GM10248 (cell line): ENCODE results near the gene PCDHGA8.

ENCODE experiments used
- CTCF ChIA-PET: fragments of 300-600 bp; sonication (Branson Sonifier 250); formaldehyde crosslinking; extraction: SDS; loops from one replicate; lab custom pipeline; 2021; ENCODE audit warnings: antibody characterized with exemption; lab: Yijun Ruan, JAX
- POLR2A ChIA-PET: fragments of 350-650 bp; sonication (Branson Sonifier 250); formaldehyde crosslinking; extraction: SDS; loops from one replicate; lab custom pipeline; 2020; ENCODE audit warnings: antibody characterized with exemption; lab: Yijun Ruan, JAX
- DNase-seq: peaks from one replicate; pipeline ENCODE4 v3.0.0; 2012; ENCODE audit errors: extremely low spot score
- CTCF ChIP-seq: IDR thresholded peaks from 2 replicates; pipeline ENCODE4 v1.5.1; 2012; ENCODE audit warnings: mild to moderate bottlenecking, low read depth; ENCODE audit errors: extremely low read depth, missing control alignments, control extremely low read depth

Gene PCDHGA8

DNA sequence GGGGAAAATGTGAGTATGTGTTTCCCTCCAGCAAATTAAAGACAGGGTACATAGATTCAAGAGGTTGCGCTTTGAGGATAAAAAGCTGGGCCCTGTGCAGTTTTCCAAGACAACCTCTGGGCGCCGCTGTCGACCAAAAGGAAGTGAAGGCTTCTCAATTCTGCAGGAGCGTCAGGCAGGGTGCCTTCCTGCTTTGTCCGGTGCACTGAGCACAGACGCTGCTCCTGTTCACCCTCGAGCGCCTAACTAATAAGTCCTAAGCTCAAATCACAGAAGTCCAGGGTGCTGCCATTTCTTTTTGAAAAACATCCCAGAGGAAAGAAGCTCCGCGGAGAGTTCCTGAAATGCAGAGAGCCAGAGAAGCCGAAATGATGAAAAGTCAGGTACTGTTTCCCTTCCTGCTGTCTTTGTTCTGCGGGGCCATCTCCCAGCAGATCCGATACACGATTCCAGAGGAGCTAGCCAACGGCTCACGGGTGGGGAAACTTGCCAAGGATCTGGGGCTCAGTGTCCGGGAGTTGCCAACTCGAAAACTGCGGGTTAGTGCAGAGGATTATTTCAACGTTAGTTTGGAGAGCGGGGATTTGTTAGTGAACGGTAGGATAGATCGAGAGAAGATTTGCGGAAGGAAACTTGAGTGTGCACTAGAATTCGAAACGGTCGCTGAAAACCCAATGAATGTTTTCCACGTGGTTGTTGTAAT, 42.4 kb upstream of the PCDHGA8 start, which contains the start of gene PCDHGB1:
Gene PCDHGB1, plus strand, starts transcription at position 183 of the 703 bp plus-strand sequence. Its CDS starts 162 bp downstream, at position 345.
- POLR2A ChIA-PET: no interaction called here
- CTCF ChIA-PET: interaction anchor here (0.6 to 3.2 kb wide), 13 partner anchors 8 to 214 kb away, joined by 3 to 14 read pairs (median 4); partner anchors contain the start of genes PCDHB14, PCDHGA1, PCDHGA10 and PCDHGA2
- TF ChIP-seq CTCF: peak; percentile 62
- peak; percentile 68 for DNase-seq

- POLR2A ChIA-PET: no interaction called here
- no peak for DNase-seq
- no peak for TF ChIP-seq CTCF
- CTCF ChIA-PET: interaction anchor here (1.1 to 3.2 kb wide), 6 partner anchors 21 to 212 kb away, joined by 3 to 14 read pairs (median 6); partner anchors contain the start of genes PCDHGA1, PCDHGA10 and TAF7
Observed at GRCh38 chr5:141351591-141351990, 40.8 kb upstream of the PCDHGA8 start.

DNA sequence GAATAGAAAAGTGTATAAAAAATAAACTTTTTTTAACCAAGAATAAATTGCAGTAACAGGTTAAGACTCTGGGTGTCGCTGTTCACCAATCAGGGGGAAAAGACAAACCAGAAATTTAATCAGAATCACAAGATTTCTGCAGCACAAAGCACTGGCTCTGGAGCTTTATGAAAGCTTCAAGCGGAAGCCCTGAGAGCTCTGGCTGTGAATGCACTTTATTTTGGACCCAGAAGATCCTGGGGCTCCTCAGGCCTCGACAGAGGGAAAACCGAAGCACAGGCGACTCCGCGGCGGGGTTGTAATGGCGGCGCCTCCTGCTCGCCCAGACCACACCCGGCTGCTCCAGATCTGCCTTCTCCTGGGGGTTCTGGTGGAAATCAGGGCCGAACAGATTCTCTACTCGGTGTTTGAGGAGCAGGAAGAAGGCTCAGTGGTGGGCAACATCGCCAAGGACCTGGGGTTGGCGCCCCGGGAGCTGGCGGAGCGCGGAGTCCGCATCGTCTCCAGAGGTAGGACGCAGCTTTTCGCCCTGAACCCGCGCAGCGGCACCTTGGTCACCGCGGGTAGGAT, 37.4 kb upstream of the PCDHGA8 start, which contains the start of gene PCDHGA4:
Gene PCDHGA4, plus strand, starts transcription at position 122 of the 570 bp plus-strand sequence. Its CDS starts 87 bp downstream, at position 209.
- CTCF ChIA-PET: interaction anchor here (0.9 to 2.5 kb wide), 10 partner anchors 9 to 209 kb away, joined by 3 to 12 read pairs (median 4); partner anchors contain the start of genes PCDHGA1, PCDHGA10, PCDHGA5 and PCDHGB3
- POLR2A ChIA-PET: no interaction called here
- no peak for DNase-seq
- TF ChIP-seq CTCF: peak; percentile 44

GRCh38 chr5:141355641-141356040, 36.8 kb upstream of the PCDHGA8 start:
- ChIA-PET CTCF (interaction anchor here (0.9 to 2.5 kb wide), 11 partner anchors 9 to 208 kb away, joined by 3 to 12 read pairs (median 4); partner anchors contain the start of genes PCDHGA1, PCDHGA10, PCDHGA5 and PCDHGB3), POLR2A (no interaction called here)
- no peak for TF ChIP-seq CTCF
- DNase-seq: no peak

- CTCF ChIA-PET: interaction anchor here (0.9 to 2.5 kb wide), 7 partner anchors 8 to 208 kb away, joined by 3 to 10 read pairs (median 4); partner anchors contain the start of genes PCDHGA10 and PCDHGA5
- no peak for DNase-seq
- POLR2A ChIA-PET: no interaction called here
- no peak for TF ChIP-seq CTCF
Observed at GRCh38 chr5:141356133-141356532, 36.3 kb upstream of the PCDHGA8 start.

DNA sequence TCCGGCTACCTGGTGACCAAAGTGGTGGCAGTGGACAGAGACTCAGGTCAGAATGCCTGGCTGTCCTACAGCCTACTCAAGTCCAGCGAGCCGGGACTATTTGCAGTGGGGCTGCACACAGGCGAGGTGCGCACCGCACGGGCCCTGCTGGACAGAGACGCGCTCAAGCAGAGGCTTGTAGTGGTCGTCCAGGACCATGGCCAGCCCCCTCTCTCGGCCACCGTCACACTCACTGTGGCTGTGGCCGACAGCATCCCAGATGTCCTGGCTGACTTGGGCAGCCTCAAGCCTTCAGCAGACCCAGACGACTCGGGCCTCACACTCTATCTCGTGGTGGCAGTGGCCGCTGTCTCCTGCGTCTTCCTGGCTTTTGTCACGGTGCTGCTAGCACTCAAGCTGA, 35.5 kb upstream of the PCDHGA8 start:
- CTCF ChIA-PET: interaction anchor here (2.9 kb wide), 1 partner anchor 201 kb away, joined by 9 read pairs; no protein-coding TSS in a partner anchor
- POLR2A ChIA-PET: no interaction called here
- DNase-seq: no peak
- TF ChIP-seq CTCF: no peak
